GM23338 (cell line): ENCODE measurements around the gene ATP6V1F.

Source experiments
- CTCF ChIP-seq, 2 experiments: fragments of 200-600 bp in 1 of 2; sonication (generic) in 1 of 2; conservative IDR thresholded peaks; 2 replicates each; pipeline versions ENCODE4 v1.5.1 to v1.6.1; 2016 to 2017; ENCODE audit warnings: antibody characterized with exemption in 2 of 2, low read depth in 2 of 2, mild to moderate bottlenecking in 2 of 2, moderate library complexity in 1 of 2
- ETS1 ChIP-seq: IDR thresholded peaks from 2 replicates; pipeline ENCODE4 v1.6.1; 2016; ENCODE audit warnings: antibody characterized with exemption
- POLR2AphosphoS5 ChIP-seq: IDR thresholded peaks from 2 replicates; pipeline ENCODE4 v1.6.1; 2016; ENCODE audit warnings: antibody characterized with exemption, low read depth
- ZNF114 ChIP-seq: fragments of 250-450 bp; sonication (Bioruptor Pico); IDR thresholded peaks from 2 replicates; pipeline ENCODE4 v1.5.0; 2020; ENCODE audit warnings: mild to moderate bottlenecking, moderate library complexity
- ZNF331 ChIP-seq: fragments of 250-450 bp; sonication (Bioruptor Pico); IDR thresholded peaks from 2 replicates; pipeline ENCODE4 v1.5.0; 2020; ENCODE audit warnings: low read depth, mild to moderate bottlenecking, moderate library complexity

DNA sequence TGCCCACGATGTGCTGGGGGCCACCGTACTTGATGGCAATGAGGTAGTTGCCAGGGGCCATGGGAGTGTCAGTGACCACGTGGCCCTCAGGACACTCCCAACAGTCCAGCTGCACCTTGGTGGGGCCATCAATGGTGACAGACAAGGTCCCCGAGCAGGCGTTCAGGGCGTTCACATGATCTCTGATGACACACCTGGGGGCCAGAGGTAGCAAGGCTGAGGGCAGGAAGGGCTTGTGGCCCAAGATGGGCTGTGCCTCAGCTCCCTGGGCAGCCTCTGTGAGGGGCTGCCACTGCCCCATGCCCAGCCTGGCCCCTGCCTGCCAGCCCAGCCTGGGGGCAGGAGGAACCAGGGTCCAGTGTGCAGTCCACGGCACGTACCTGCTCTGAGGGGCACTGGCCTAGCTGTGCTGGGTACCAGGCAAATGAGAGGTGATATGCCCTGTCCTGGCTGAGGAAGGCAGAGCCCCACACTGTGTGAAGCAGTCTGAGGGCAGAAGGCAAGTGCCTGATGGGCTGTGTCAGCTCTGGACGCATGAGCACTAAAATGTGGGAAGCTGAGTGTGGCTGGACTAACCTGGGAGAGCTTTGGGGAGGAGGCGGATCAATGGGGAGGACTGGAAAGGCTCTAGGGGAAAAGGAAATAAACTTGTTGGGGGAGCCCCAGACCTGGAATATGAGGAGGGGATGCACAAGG is 51.4 kb downstream of the ATP6V1F start:
- no peak for TF ChIP-seq CTCF (conservative IDR thresholded peaks at IDR 0.05; ENCODE audit: low read depth in 2 of 2)
- no peak for TF ChIP-seq ETS1
- TF ChIP-seq ZNF114 (CRISPR knock-in tag), result no peak
- TF ChIP-seq ZNF331 (CRISPR knock-in tag), result no peak
- no peak for TF ChIP-seq POLR2AphosphoS5
